ENCODE measurements around the gene CZIB.
"Not testable (repeated sequence)": the region's sequence is repeated elsewhere in the genome, so short reads cannot be mapped to it uniquely, and the experiment has no call there.

The CZIB gene

DNA sequence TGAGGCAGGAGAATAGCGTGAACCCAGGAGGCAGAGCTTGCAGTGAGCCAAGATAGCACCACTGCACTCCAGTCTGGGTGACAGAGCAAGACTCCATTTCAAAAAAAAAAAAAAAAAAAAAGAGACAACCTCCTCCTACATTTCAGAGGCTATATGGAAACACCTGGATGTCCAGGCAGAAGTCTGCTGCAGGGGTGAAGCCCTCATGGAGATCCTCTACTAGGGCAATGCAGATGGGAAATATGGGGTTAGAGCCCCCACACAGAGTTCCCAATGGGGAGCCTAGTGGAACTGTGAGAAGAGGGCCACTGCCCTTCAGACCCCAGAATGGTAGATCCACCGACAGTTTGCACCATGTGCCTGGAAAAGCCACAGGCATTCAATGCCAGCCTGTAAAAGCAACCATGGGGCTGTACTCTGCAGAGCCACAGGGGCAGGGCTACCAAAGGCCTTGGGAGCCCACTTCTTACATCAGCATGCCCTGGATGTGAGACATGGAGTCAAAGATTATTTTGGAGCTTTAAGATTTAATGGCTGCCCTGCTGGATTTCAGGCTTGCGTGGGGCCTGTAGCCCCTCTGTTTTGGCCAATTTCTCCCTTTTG is 14.2 kb downstream of the CZIB start:
- not testable (repeated sequence) for ATAC-seq, DNase-seq, H3K27ac Mint-ChIP-seq, H3K4me1 Mint-ChIP-seq, H3K4me3 Mint-ChIP-seq, H3K27me3 Mint-ChIP-seq
- peaks cover 19 to 24% of the 10 kb centered on the region in 2 donors for H3K9me3 Mint-ChIP-seq

DNA sequence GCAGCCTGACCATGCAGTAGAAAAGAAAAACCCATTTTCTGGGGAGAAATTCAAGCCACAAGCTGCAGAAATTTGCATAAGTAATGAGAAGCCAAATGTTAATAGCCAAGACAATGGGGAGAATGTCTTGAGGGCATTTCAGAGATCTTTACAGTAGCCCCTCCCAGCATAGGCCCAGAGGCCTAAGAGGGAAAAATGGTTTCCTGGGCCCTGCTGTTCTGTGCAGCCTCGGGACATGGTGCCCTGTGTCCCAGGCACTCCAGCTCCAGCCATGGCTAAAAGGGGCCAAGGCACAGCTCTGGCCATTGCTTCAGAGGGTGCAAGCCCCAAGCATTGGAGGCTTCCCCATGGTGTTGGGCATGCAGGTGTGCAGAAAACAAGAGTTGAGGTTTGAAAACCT is 14.9 kb downstream of the CZIB start:
- H3K27me3 Mint-ChIP-seq, ATAC-seq, DNase-seq, H3K4me1 Mint-ChIP-seq, H3K4me3 Mint-ChIP-seq, H3K27ac Mint-ChIP-seq: not testable (repeated sequence)
- peaks cover 19 to 24% of the 10 kb centered on the region in 2 donors for H3K9me3 Mint-ChIP-seq

DNA sequence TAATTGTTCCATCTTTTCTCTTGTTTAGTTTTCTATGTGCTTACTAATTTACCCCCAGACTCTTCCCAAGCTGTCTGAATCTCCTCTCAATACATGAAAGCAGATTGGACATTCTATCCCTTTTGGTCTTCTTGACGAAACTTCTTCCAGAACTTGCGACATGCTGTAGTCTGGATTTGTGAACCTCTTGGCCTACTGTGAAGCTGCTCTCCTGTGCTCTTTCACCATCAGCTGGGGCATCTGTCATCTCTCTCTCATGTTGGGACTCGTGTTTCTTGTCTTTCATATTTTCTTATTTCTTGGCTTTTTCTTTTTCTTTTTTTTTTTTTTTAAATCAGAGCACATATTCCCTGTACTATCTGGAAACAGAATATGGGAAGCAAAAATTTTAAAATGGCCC is 17.0 kb downstream of the CZIB start:
- no peak overlapping the region for H3K4me3 Mint-ChIP-seq
- ATAC-seq (no peak), DNase-seq (no peak)
- peaks cover 19 to 24% of the 10 kb centered on the region in 2 donors for H3K9me3 Mint-ChIP-seq
- H3K27me3 Mint-ChIP-seq: no peaks in the 10 kb centered on the region
- no peak overlapping the region for H3K27ac Mint-ChIP-seq
- peaks cover under 1% of the 10 kb centered on the region for H3K4me1 Mint-ChIP-seq

DNA sequence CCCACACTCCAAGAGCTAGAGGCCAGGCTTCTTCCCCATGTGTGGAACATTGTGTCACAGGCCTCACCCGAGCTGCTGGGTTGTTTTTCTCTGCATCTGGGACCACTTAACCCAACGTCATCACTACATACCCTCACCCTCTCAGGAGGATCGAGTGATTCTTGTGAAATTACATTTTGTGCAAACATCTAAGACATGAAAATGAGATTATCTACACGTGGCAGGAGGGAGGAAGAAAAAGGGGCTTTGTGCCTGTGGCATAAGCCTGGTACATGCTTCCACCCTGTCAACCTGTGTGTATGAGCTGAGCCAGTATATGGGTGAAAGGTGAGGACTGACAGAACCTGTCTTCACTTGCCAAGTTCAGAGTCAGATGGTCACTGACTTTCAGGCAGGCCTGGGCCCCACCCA is 22.2 kb downstream of the CZIB start:
- H3K9me3 Mint-ChIP-seq: no peaks in the 10 kb centered on the region
- peaks cover 25% of the 10 kb centered on the region for H3K4me1 Mint-ChIP-seq
- ATAC-seq (no peak), DNase-seq (no peak)
- H3K27me3 Mint-ChIP-seq: no peaks in the 10 kb centered on the region
- H3K27ac Mint-ChIP-seq: peak overlapping the region; percentile 90 to 99
- H3K4me3 Mint-ChIP-seq: peak overlapping the region; percentile 85 to 96

DNA sequence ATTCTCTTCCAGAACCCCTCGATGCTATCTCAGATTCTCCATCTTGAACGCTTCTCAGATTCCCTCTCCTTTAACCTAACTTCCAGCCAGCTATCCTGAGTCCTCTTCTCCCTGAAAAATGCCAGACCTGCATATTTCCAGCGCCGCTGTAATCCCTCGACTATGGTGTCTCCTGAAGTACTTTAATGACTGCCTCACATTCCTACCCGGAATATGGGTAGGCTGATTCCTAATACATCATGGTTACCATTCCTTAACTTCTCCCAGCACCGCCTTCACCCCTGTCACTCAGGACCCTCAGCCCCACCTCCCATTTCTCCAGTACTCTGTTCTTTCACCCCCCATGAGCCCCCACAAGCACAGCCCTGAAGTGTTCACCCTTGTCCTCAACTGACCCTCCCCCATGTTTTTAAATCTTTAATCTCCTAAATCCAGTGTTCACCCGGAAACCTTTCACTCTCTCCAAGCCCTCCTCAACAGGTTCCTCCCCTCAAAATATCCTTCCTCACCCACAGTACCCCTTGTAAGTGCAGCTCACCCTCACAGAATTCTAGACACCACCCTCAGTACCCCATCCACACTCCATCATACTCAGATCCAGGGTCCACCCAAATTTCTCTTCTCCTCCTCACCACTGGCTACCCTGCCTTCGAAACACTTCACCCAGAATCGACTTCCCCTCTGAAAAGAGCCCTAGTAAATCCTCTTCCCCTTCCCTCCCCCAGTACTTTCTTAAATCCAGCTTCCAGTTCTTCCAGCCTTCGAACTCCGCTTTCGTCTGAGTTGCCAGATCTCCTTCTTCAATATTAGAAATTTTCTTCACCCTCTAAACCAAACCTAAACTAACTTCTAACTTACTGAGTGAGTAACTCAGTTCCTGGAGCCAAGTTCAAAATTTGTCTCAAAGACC is 22.9 kb downstream of the CZIB start:
- Mint-ChIP-seq H3K27ac (peak overlapping the region; percentile 90 to 99), H3K27me3 (no peaks in the 10 kb centered on the region), H3K4me3 (peak overlapping the region; percentile 85 to 96), H3K4me1 (peaks cover 25% of the 10 kb centered on the region), H3K9me3 (no peaks in the 10 kb centered on the region)
- ATAC-seq (no peak), DNase-seq (no peak)

DNA sequence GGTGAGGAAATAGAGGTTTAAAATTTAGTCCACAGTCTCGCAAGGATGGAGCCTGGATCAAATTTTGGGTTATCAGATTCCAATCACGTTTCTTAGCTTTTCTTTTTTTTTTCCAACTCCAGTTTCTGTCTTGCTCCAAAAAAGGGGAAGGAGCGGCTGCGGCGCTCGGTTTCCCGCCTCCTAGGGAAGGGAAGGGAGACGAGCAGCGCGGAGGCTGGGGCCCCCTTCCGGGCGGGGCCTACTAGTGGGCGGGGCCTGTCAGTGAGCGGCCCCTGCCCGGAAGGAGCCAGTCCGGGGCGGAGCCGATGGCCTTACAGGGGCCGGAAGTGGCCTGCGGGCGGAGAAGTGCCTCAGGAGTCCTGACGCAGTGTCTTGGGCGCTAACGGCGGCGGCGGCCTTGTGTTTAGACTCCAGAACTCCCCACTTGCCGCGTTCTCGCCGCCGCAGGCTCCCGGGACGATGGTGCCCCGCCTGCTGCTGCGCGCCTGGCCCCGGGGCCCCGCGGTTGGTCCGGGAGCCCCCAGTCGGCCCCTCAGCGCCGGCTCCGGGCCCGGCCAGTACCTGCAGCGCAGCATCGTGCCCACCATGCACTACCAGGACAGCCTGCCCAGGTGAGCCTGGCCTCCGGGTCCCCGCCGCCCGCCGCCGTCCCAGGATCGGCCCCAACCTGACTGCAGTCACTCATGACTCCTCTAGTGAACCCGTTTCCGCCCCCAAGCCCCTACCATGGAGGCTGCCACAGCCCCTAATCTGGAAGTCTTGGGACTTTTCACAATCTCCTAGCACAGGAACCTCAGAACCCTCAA is 23.7 kb downstream of the CZIB start, which contains the start of gene CPT2:
TSS of gene CPT2 (plus strand) at position 340 of the 806 bp plus-strand sequence. CDS start at position 460, 120 bp downstream.
- no peaks in the 10 kb centered on the region for H3K9me3 Mint-ChIP-seq
- peak; percentile 87 to 94 for DNase-seq
- peaks cover 25% of the 10 kb centered on the region for H3K4me1 Mint-ChIP-seq
- H3K4me3 Mint-ChIP-seq: peak within 1 kb of the TSS; percentile 85 to 96
- peak within 1 kb of the TSS; percentile 98 to 99 for H3K27ac Mint-ChIP-seq
- no peaks in the 10 kb centered on the region for H3K27me3 Mint-ChIP-seq
- peak; percentile 99 for ATAC-seq

DNA sequence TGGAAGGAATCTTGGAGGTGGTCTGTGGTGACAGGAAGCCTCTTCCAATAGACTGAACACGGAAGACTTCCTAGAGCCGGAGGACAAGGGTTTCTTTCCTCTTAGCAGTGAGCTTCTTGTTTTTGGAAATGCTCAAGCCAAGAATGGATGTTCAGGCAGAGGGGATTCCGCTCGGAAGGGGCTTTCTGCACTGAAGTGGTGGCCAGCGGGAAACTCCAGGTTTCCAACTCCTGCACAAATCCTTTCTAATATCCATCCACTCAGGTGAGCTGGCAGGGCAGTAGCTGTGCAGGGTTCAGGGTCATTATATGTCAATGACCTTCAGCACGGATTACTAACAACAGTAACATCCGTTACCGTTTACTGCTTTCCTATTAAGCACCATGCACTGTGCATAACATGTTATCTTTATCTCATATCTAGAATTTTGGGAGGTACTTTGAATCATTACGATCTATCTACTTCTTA is 24.4 kb downstream of the CZIB start:
- peak overlapping the region; percentile 84 to 98 for H3K27ac Mint-ChIP-seq
- H3K27me3 Mint-ChIP-seq: no peaks in the 10 kb centered on the region
- H3K9me3 Mint-ChIP-seq: no peaks in the 10 kb centered on the region
- peak; percentile 21 for ATAC-seq
- DNase-seq: no peak
- peaks cover 25% of the 10 kb centered on the region for H3K4me1 Mint-ChIP-seq
- peak overlapping the region; percentile 85 to 96 for H3K4me3 Mint-ChIP-seq

DNA sequence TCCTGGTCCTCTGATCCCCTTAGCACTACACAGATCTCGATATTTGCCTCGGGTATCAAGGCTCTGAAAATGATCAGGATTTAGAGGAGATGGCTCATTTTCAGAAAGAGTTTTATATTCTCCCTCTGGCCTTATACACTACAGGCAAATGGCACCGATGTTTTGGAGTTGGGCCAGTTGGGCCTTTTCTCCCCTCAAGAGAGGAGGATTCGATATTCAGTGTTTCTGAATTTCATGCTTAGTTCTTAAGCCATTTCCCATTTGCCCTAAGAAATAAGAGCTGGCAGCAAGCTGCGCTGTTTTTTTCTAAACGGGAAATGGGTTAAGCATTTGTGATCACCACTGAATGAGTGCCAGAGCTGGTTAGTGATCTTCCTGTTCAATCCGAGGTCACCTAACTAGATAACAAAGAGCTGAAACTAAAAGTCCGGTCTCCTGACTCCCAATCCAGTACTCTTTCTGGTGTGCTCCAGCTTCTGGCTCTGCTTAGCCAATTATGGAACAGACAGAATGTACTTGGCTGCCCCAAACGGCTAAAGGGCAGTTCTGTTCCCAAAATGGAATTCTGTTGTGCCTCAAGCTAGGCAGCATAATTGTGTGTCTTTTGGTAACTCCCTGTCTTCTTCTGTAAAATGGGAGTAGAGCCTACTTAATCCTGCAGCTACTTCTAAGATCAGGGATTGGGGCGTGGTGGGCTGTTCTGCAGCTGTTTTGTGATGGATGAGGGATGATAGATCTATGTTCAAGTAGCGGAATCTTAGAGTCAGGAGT is 25.0 kb downstream of the CZIB start:
- Mint-ChIP-seq H3K27me3 (no peaks in the 10 kb centered on the region), H3K4me1 (peaks cover 25% of the 10 kb centered on the region), H3K4me3 (no peak overlapping the region), H3K27ac (no peak overlapping the region), H3K9me3 (no peaks in the 10 kb centered on the region)
- no peak for ATAC-seq
- DNase-seq: no peak

DNA sequence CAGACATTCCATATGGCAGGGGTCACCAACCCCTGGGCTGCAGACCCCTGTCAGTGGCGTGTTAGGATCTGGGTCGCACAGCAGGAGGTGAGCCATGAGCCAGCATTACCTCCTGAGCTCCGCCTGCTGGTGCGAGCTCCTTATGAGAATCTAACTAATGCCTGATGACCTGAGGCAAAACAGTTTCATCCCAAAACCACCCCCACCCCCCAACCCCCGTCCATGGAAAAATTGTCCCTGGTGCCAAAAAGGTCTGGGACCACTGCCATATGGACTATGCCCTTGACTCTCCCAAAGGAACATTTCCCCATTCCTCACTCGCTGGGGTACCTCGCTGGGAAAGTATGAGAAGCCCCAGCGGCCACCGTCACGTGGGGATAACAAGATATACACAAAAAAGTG is 30.2 kb downstream of the CZIB start:
- Mint-ChIP-seq H3K27me3 (no peaks in the 10 kb centered on the region), H3K4me1 (no peaks in the 10 kb centered on the region), H3K9me3 (no peaks in the 10 kb centered on the region), H3K4me3 (no peak overlapping the region), H3K27ac (peak overlapping the region in 1 of 2 donors; percentile 55)
- ATAC-seq (no peak), DNase-seq (no peak)

DNA sequence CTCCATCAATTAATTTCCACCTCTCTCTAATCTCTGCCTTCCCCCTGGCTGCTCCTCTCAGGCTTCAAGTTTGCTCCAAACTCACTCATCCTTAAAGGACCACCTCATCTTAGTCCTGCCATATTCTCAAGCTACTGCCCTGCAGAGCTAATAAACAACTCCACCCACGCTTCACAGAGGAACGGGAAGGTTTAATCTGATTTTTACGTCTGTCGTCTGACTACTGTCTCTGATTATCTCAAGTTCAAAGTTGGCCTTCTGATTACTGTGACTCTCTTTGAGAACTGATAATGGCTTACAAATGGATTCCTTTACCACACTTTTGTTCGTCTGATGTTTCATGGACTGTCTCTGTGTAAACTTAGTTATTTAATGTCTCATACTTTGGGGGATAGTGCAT is 31.4 kb downstream of the CZIB start:
- Mint-ChIP-seq H3K27ac (no peak overlapping the region), H3K27me3 (no peaks in the 10 kb centered on the region), H3K9me3 (no peaks in the 10 kb centered on the region), H3K4me1 (no peaks in the 10 kb centered on the region), H3K4me3 (no peak overlapping the region)
- DNase-seq: no peak
- no peak for ATAC-seq

DNA sequence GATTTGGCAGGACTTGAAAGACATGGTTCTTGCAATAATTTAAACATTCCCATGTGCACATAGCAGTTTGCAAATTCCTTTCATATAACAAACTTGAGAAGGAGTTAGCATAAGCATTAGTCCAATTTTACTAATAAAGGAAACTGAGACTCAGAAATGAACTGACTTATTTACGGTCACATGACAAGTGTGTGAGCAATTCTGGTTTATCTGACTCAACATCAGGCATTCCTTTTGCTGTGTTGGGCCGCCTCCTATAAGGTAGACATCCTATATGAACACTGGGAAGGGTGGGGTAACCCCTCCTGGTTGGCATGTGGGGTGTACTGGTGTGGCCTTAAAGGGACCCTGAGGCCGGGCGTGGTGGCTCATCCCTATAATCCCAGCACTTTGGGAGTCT is 32.3 kb downstream of the CZIB start:
- Mint-ChIP-seq H3K27ac (no peak overlapping the region), H3K4me1 (no peaks in the 10 kb centered on the region), H3K4me3 (no peak overlapping the region), H3K9me3 (no peaks in the 10 kb centered on the region), H3K27me3 (no peaks in the 10 kb centered on the region)
- DNase-seq (no peak), ATAC-seq (no peak)

DNA sequence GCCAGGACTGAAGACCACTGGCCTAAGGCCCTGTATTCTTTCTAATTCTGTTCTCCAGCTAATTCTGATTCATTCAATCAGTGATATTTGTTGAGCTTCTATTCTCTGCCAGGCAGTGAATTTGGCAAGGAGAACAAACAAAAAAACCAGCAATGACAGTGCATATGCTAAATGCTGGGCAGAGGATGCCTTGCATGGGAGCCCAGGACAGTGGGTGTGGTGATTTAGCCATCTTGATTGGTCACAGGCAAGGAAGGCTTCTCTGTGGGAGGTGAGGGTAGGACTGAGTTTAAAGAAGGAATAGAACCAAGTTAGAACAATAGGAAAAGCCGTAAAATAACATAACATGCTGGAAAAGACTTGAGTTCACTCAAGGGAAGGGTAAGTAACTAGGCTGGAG is 33.0 kb downstream of the CZIB start:
- no peaks in the 10 kb centered on the region for H3K4me1 Mint-ChIP-seq
- no peak overlapping the region for H3K4me3 Mint-ChIP-seq
- H3K27me3 Mint-ChIP-seq: no peaks in the 10 kb centered on the region
- no peaks in the 10 kb centered on the region for H3K9me3 Mint-ChIP-seq
- ATAC-seq (no peak), DNase-seq (no peak)
- H3K27ac Mint-ChIP-seq: no peak overlapping the region

DNA sequence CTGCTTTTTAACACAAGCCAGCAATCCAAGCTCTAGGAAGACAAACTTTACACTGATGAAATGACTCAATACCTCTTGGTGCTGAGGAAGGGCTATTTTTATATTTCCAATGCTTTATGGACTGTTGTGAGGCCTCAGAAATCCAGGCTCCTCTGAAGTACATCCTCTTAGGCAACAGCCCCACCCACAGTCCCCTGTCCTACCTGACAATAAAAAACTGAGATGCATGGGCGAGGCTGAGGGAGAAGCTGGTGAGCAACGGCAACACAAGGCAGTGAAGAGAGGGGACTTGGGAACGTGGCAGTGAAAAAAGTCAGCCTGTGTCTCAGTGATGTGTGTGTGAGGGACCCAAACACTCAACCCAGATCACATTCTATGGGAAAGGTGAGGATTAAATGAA is 33.9 kb downstream of the CZIB start:
- Mint-ChIP-seq H3K9me3 (no peaks in the 10 kb centered on the region), H3K4me1 (no peaks in the 10 kb centered on the region)

DNA sequence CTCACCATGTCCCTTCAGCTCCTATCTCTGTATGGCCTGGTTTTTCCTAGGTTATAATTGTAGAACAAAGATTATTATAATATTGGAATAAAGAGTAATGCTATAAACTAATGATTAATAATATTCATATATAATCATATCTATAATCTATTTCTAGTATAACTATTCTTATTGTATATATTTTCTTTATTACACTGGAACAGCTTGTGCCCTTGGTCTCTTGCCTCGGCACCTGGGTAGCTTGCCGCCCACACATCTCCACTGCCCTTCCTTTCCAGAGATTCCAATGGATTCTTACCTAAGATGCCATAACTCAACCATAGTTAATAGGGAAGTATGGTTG is 34.5 kb downstream of the CZIB start:
- H3K4me3 Mint-ChIP-seq, H3K27ac Mint-ChIP-seq, H3K4me1 Mint-ChIP-seq, H3K27me3 Mint-ChIP-seq, H3K9me3 Mint-ChIP-seq, ATAC-seq, DNase-seq: not testable (repeated sequence)

More for the DNA sequence above, 33.9 kb downstream of the CZIB start:
- Mint-ChIP-seq H3K4me3 (no peak overlapping the region), H3K27ac (peak overlapping the region in 1 of 2 donors; percentile 9), H3K27me3 (no peaks in the 10 kb centered on the region)
- ATAC-seq: no peak
- DNase-seq: no peak

Measured in stimulated activated naive CD8-positive, alpha-beta T cell treated with anti-CD3 and anti-CD28 coated beads, Interleukin-15, amount 100 ng/mL, for 72 hours (primary cell).